GM23248 (cell line): ENCODE results near the gene UGP2. TPM values are rescaled to one million over a fixed set of nuclear protein-coding genes. Genes with fewer than 3 reads are reported as not detected.

ENCODE experiments used
- DNase-seq: peaks from one replicate; pipeline ENCODE4 v3.0.0-alpha.2; 2015
- H2AFZ ChIP-seq: fragments of 200-600 bp; sonication (generic); 2 replicates; pipeline ENCODE4 v1.6.1; 2016; ENCODE audit warnings: antibody characterized with exemption
- H3F3A ChIP-seq: fragments of 200-600 bp; sonication (generic); 2 replicates; pipeline ENCODE4 v1.6.1; 2016; ENCODE audit warnings: mild to moderate bottlenecking, antibody characterized with exemption, mixed run types; ENCODE audit not compliant: insufficient read depth
- H3K27ac ChIP-seq: fragments of 200-600 bp; sonication (generic); 2 replicates; pipeline ENCODE4 v1.5.1; 2016; ENCODE audit warnings: mild to moderate bottlenecking
- H3K27me3 ChIP-seq: fragments of 200-600 bp; sonication (generic); replicated peaks from 2 replicates; pipeline ENCODE4 v1.6.1; 2016; ENCODE audit warnings: mild to moderate bottlenecking; ENCODE audit not compliant: insufficient read depth
- H3K36me3 ChIP-seq: fragments of 200-600 bp; sonication (generic); 2 replicates; pipeline ENCODE4 v1.6.1; 2016; ENCODE audit warnings: low read depth, mild to moderate bottlenecking
- H3K4me1 ChIP-seq: fragments of 200-600 bp; sonication (generic); 2 replicates; pipeline ENCODE4 v1.6.1; 2016; ENCODE audit warnings: mild to moderate bottlenecking; ENCODE audit not compliant: insufficient read depth
- H3K4me2 ChIP-seq: fragments of 200-600 bp; sonication (generic); one replicate; pipeline ENCODE4 v1.6.1; 2016; ENCODE audit warnings: mild to moderate bottlenecking; ENCODE audit not compliant: unreplicated experiment
- H3K4me3 ChIP-seq: fragments of 200-600 bp; sonication (generic); 2 replicates; pipeline ENCODE4 v1.5.1; 2016; ENCODE audit warnings: mild to moderate bottlenecking
- H3K79me2 ChIP-seq: fragments of 200-600 bp; sonication (generic); 2 replicates; pipeline ENCODE4 v1.6.1; 2016; ENCODE audit warnings: mild to moderate bottlenecking; ENCODE audit not compliant: insufficient read depth
- H3K9ac ChIP-seq: fragments of 200-600 bp; sonication (generic); 2 replicates; pipeline ENCODE4 v1.6.1; 2016; ENCODE audit warnings: mild to moderate bottlenecking
- H3K9me2 ChIP-seq: fragments of 200-600 bp; sonication (generic); 2 replicates; pipeline ENCODE4 v1.6.1; 2016; ENCODE audit warnings: mixed run types, mild to moderate bottlenecking, moderate library complexity; ENCODE audit not compliant: insufficient read depth
- H3K9me3 ChIP-seq: fragments of 200-600 bp; sonication (generic); one replicate; pipeline ENCODE4 v1.6.1; 2017; ENCODE audit warnings: low read depth
- H4K20me1 ChIP-seq: fragments of 200-600 bp; sonication (generic); 2 replicates; pipeline ENCODE4 v1.6.0; 2016; ENCODE audit not compliant: insufficient read depth
- EZH2 ChIP-seq: fragments of 200-600 bp; sonication (generic); IDR thresholded peaks from 2 replicates; pipeline ENCODE4 v1.6.1; 2018; ENCODE audit warnings: antibody characterized with exemption, mild to moderate bottlenecking; ENCODE audit not compliant: insufficient read depth, poor library complexity, severe bottlenecking
- EZH2phosphoT487 ChIP-seq: fragments of 200-600 bp; sonication (generic); IDR thresholded peaks from 2 replicates; pipeline ENCODE4 v1.6.1; 2018; ENCODE audit warnings: antibody characterized with exemption, moderate library complexity, mild to moderate bottlenecking, low read depth; ENCODE audit not compliant: insufficient read depth
- WGBS, 2 experiments: methylation state at CpG; one replicate each; pipeline ENCODE4 v1.1.6; 2015 to 2017; ENCODE audit warnings: low lambda C conversion rate in 2 of 2, low coverage in 1 of 2; ENCODE audit errors: missing lambda C conversion rate in 2 of 2; 5-methylcytosine and 5-hydroxymethylcytosine counted together
- in situ Hi-C: fragments of 300-500 bp; cut with MboI; formaldehyde crosslinking; loops from 2 replicates; pipeline ENCODE4 v1.15.0; 2020
- polyA plus RNA-seq: library from polyadenylated mRNA; unstranded; fragments of >200 nt; fragmentation: Nextera tagmentation; extraction: Ambion mirVana; gene quantifications from 2 replicates; pipeline ENCODE4 v1.2.1, GENCODE V29; 2016
- total RNA-seq: library from RNA; depleted of rRNA; stranded (reverse); fragments of >200 nt; shearing (Covaris generic); gene quantifications from 2 replicates; pipeline ENCODE4 v1.2.3, GENCODE V29; 2014

UGP2 gene
- total and polyA plus RNA-seq, 2 experiments from 2014 or later: 168 to 180 TPM

- Histone ChIP-seq H3F3A (peaks cover 41% of the 10 kb centered on the region; the same call in 1 of the 2 replicates), H3K4me1 (peaks cover 25% of the 10 kb centered on the region), H3K36me3 (peaks cover 28% of the 10 kb centered on the region), H4K20me1 (no peaks in the 10 kb centered on the region), H3K4me2 (no peak overlapping the region), H3K9me3 (no peaks in the 10 kb centered on the region), H3K27me3 (no peaks in the 10 kb centered on the region), H3K79me2 (peaks cover 96% of the 10 kb centered on the region), H3K9ac (no peak overlapping the region), H3K9me2 (no peaks in the 10 kb centered on the region), H3K27ac (no peak overlapping the region), H2AFZ (no peak overlapping the region), H3K4me3 (no peak overlapping the region)
- in situ Hi-C loops: no loop called here
- DNase-seq: no peak
- TF ChIP-seq EZH2phosphoT487 (no peak), EZH2 (no peak)
- WGBS, 2 experiments: 95 to 99% methylated on average over 2 of the region's 2 CpGs
Measured at GRCh38 chr2:63866009-63866709, 24.5 kb downstream of the UGP2 start.

GRCh38 chr2:63870679-63871078, 29.0 kb downstream of the UGP2 start:
- in situ Hi-C loops: no loop called here
- H3K9me2 ChIP-seq: no peaks in the 10 kb centered on the region

GRCh38 chr2:63871864-63872263, 30.2 kb downstream of the UGP2 start:
- WGBS, 2 experiments: 73 to 74% methylated on average over 4 of the region's 4 CpGs
- in situ Hi-C loops: no loop called here
- H3K27ac ChIP-seq: no peak overlapping the region; the same call in 1 of the 2 replicates
- no peaks in the 10 kb centered on the region for H3K9me2 ChIP-seq
- H3K4me3 ChIP-seq: no peak overlapping the region
- H4K20me1 ChIP-seq: no peaks in the 10 kb centered on the region
- H3K9ac ChIP-seq: no peak overlapping the region
- H3K4me1 ChIP-seq: peaks cover 42% of the 10 kb centered on the region
- H3K4me2 ChIP-seq: peak overlapping the region; percentile 30
- TF ChIP-seq EZH2phosphoT487 (no peak), EZH2 (no peak)
- DNase-seq: no peak
- peaks cover 28% of the 10 kb centered on the region; the same call in 1 of the 2 replicates for H3K36me3 ChIP-seq
- peaks cover 87% of the 10 kb centered on the region for H3K79me2 ChIP-seq
- no peak overlapping the region for H2AFZ ChIP-seq
- H3K9me3 ChIP-seq: no peaks in the 10 kb centered on the region
- H3F3A ChIP-seq: peaks cover 74% of the 10 kb centered on the region
- no peaks in the 10 kb centered on the region for H3K27me3 ChIP-seq

More at GRCh38 chr2:63870679-63871078, 29.0 kb downstream of the UGP2 start:
- Histone ChIP-seq H3K79me2 (peaks cover 88% of the 10 kb centered on the region), H4K20me1 (no peaks in the 10 kb centered on the region), H3K9ac (no peak overlapping the region), H3K9me3 (no peaks in the 10 kb centered on the region), H3K27me3 (no peaks in the 10 kb centered on the region), H3K27ac (peak overlapping the region; percentile 54; the same call in 1 of the 2 replicates), H3F3A (peaks cover 64% of the 10 kb centered on the region), H2AFZ (no peak overlapping the region), H3K4me1 (peaks cover 36% of the 10 kb centered on the region), H3K4me2 (no peak overlapping the region), H3K36me3 (peaks cover 23% of the 10 kb centered on the region; the same call in 1 of the 2 replicates), H3K4me3 (no peak overlapping the region)
- no peak for DNase-seq
- WGBS, 2 experiments: 72 to 81% methylated on average over 4 of the region's 4 CpGs
- TF ChIP-seq EZH2 (no peak), EZH2phosphoT487 (no peak)

GRCh38 chr2:63872571-63873328, 31.1 kb downstream of the UGP2 start:
- Histone ChIP-seq H3K27ac (peak overlapping the region; percentile 7; the same call in 1 of the 2 replicates), H3K4me2 (peak overlapping the region; percentile 30), H3K27me3 (no peaks in the 10 kb centered on the region)

More at GRCh38 chr2:63872571-63873328, 31.1 kb downstream of the UGP2 start:
- TF ChIP-seq EZH2: no peak
- DNase-seq: peak; percentile 41
- Histone ChIP-seq H3F3A (peaks cover 77% of the 10 kb centered on the region), H3K9me3 (no peaks in the 10 kb centered on the region), H3K79me2 (peaks cover 85% of the 10 kb centered on the region), H3K9me2 (no peaks in the 10 kb centered on the region), H3K4me1 (peaks cover 42% of the 10 kb centered on the region), H3K9ac (no peak overlapping the region), H4K20me1 (no peaks in the 10 kb centered on the region), H3K36me3 (peaks cover 22% of the 10 kb centered on the region; the same call in 1 of the 2 replicates), H2AFZ (no peak overlapping the region), H3K4me3 (no peak overlapping the region)
- 40 to 45% methylated on average over 6 of the region's 6 CpGs for WGBS, 2 experiments
- in situ Hi-C loops: no loop called here
